Measurements from ENCODE around the gene RCOR1. TPM values are rescaled to one million over a fixed set of nuclear protein-coding genes. Genes with fewer than 3 reads are reported as not detected.

Gene RCOR1
- total RNA-seq, 2 experiments from 2014 or later: 16.1 to 16.2 TPM

GRCh38 chr14:102733326-102733725 is 140.9 kb downstream of the RCOR1 start:
- Mint-ChIP-seq H3K4me3 (no peak overlapping the region), H3K27me3 (no peaks in the 10 kb centered on the region), H3K27ac (no peak overlapping the region), H3K9me3 (no peaks in the 10 kb centered on the region), H3K4me1 (ENCODE audit: low read depth) (no peaks in the 10 kb centered on the region), H3K36me3 (ENCODE audit: low read depth) (no peaks in the 10 kb centered on the region)
- TF ChIP-seq, protein P1, sequence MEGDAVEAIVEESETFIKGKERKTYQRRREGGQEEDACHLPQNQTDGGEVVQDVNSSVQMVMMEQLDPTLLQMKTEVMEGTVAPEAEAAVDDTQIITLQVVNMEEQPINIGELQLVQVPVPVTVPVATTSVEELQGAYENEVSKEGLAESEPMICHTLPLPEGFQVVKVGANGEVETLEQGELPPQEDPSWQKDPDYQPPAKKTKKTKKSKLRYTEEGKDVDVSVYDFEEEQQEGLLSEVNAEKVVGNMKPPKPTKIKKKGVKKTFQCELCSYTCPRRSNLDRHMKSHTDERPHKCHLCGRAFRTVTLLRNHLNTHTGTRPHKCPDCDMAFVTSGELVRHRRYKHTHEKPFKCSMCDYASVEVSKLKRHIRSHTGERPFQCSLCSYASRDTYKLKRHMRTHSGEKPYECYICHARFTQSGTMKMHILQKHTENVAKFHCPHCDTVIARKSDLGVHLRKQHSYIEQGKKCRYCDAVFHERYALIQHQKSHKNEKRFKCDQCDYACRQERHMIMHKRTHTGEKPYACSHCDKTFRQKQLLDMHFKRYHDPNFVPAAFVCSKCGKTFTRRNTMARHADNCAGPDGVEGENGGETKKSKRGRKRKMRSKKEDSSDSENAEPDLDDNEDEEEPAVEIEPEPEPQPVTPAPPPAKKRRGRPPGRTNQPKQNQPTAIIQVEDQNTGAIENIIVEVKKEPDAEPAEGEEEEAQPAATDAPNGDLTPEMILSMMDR (IDR thresholded peaks at IDR 0.05): no peak
- CTCF ChIA-PET: no interaction called here
- no peak for ATAC-seq
- intact Hi-C loops (cut with micrococcal nuclease): no loop called here
- DNase-seq: no peak
- POLR2A ChIA-PET: no interaction called here

GRCh38 chr14:102734436-102734835 is 142.0 kb downstream of the RCOR1 start:
- Mint-ChIP-seq H3K9me3 (no peaks in the 10 kb centered on the region), H3K4me1 (ENCODE audit: low read depth) (no peaks in the 10 kb centered on the region), H3K36me3 (ENCODE audit: low read depth) (no peaks in the 10 kb centered on the region), H3K27ac (no peak overlapping the region), H3K4me3 (no peak overlapping the region), H3K27me3 (no peaks in the 10 kb centered on the region)
- TF ChIP-seq, protein P1 (IDR thresholded peaks at IDR 0.05): no peak
- no peak for DNase-seq
- POLR2A ChIA-PET: interaction anchor here (0.6 kb wide), 1 partner anchor 1034 kb away, joined by 3 read pairs; no protein-coding TSS in a partner anchor
- ATAC-seq: no peak
- intact Hi-C loops (cut with micrococcal nuclease): no loop called here
- CTCF ChIA-PET: interaction anchor here (0.9 kb wide), 1 partner anchor 40 kb away, joined by 3 read pairs; no protein-coding TSS in a partner anchor

GRCh38 chr14:102736956-102737355 is 144.5 kb downstream of the RCOR1 start:
- H3K4me3 Mint-ChIP-seq: no peak overlapping the region
- peaks cover 6% of the 10 kb centered on the region for H3K36me3 Mint-ChIP-seq (ENCODE audit: low read depth)
- H3K4me1 Mint-ChIP-seq (ENCODE audit: low read depth): no peaks in the 10 kb centered on the region

GRCh38 chr14:102737402-102738372 is 145.2 kb downstream of the RCOR1 start:
- CTCF ChIA-PET: no interaction called here
- H3K4me3 Mint-ChIP-seq: no peak overlapping the region
- ATAC-seq (no peak), DNase-seq (no peak)
- H3K36me3 Mint-ChIP-seq (ENCODE audit: low read depth): peaks cover 7% of the 10 kb centered on the region
- H3K27me3 Mint-ChIP-seq: no peaks in the 10 kb centered on the region
- no peaks in the 10 kb centered on the region for H3K4me1 Mint-ChIP-seq (ENCODE audit: low read depth)
- POLR2A ChIA-PET: interaction anchor here (1.1 kb wide), 1 partner anchor 9 kb away, joined by 3 read pairs; no protein-coding TSS in a partner anchor
- TF ChIP-seq, protein P1 (IDR thresholded peaks at IDR 0.05): no peak
- H3K27ac Mint-ChIP-seq: no peak overlapping the region
- intact Hi-C loops (cut with micrococcal nuclease): no loop called here
- H3K9me3 Mint-ChIP-seq: peaks cover 2% of the 10 kb centered on the region

More at GRCh38 chr14:102736956-102737355, 144.5 kb downstream of the RCOR1 start:
- ChIA-PET POLR2A (interaction anchor here (0.6 to 1.1 kb wide), 2 partner anchors 8 to 42 kb away, joined by 3 to 4 read pairs; no protein-coding TSS in a partner anchor), CTCF (no interaction called here)
- Mint-ChIP-seq H3K27me3 (no peaks in the 10 kb centered on the region), H3K27ac (no peak overlapping the region), H3K9me3 (peaks cover 1% of the 10 kb centered on the region)
- DNase-seq (no peak), ATAC-seq (no peak)
- intact Hi-C loops (cut with micrococcal nuclease): no loop called here
- TF ChIP-seq, protein P1 (IDR thresholded peaks at IDR 0.05): no peak
